ENCODE data around the gene ADGRV1.
"Not testable (repeated sequence)": the region's sequence is repeated elsewhere in the genome, so short reads cannot be mapped to it uniquely, and the experiment has no call there.

Gene ADGRV1

GRCh38 chr5:90613918-90614504 lies 55.4 kb downstream of the ADGRV1 start:
- H3K4me3 ChIP-seq (ENCODE audit: low read depth, low read length), result no peak overlapping the region
- TF ChIP-seq CTCF (IDR thresholded peaks at IDR 0.05; ENCODE audit: low read depth, low read length, missing control alignments), result no peak
- DNase-seq (ENCODE audit: low read depth), result no peak

- no peak for TF ChIP-seq CTCF (IDR thresholded peaks at IDR 0.05; ENCODE audit: low read depth, low read length, missing control alignments)
- no peak for DNase-seq (ENCODE audit: low read depth)
- no peak overlapping the region for H3K4me3 ChIP-seq (ENCODE audit: low read depth, low read length)
Measured at GRCh38 chr5:90615355-90615754, 56.8 kb downstream of the ADGRV1 start.

DNA sequence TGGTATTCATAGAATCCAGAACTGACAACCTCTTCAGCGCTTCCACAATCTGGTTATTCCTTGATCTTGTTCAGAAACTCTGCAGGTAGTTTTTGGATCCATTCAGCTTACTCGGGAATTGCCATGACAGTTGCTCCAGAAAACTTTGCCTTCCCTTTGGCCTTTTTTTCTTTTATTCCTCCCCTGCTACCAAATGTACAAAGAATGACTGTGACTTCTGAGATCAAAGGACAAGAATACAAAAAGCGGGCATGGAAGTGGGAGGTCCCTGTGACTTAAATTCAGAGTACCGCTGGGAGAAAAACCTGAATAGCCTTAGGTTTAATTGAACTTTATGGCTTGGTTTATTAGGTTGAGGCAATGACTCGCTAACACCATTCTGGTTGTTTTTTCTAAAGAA lies 59.5 kb downstream of the ADGRV1 start:
- no peak for TF ChIP-seq CTCF (IDR thresholded peaks at IDR 0.05; ENCODE audit: low read depth, low read length, missing control alignments)
- no peak for DNase-seq (ENCODE audit: low read depth)
- H3K4me3 ChIP-seq (ENCODE audit: low read depth, low read length), result no peak overlapping the region

DNA sequence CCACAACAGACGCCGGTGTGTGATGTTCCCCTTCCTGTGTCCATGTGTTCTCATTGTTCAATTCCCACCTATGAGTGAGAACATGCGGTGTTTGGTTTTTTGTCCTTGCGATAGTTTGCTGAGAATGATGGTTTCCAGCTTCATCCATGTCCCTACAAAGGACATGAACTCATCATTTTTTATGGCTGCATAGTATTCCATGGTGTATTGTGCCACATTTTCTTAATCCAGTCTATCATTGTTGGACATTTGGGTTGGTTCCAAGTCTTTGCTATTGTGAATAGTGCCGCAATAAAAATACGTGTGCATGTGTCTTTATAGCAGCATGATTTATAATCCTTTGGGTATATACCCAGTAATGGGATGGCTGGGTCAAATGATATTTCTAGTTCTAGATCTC lies 61.2 kb downstream of the ADGRV1 start:
- not testable (repeated sequence) for H3K4me3 ChIP-seq (ENCODE audit: low read depth, low read length); DNase-seq (ENCODE audit: low read depth)

GRCh38 chr5:90621848-90622247 lies 63.3 kb downstream of the ADGRV1 start:
- no peak for TF ChIP-seq CTCF (IDR thresholded peaks at IDR 0.05; ENCODE audit: low read depth, low read length, missing control alignments)
- H3K4me3 ChIP-seq (ENCODE audit: low read depth, low read length), result no peak overlapping the region
- no peak for DNase-seq (ENCODE audit: low read depth)

- no peak for DNase-seq (ENCODE audit: low read depth)
- no peak for TF ChIP-seq CTCF (IDR thresholded peaks at IDR 0.05; ENCODE audit: low read depth, low read length, missing control alignments)
- no peak overlapping the region for H3K4me3 ChIP-seq (ENCODE audit: low read depth, low read length)
Measured at GRCh38 chr5:90626493-90626892, 67.9 kb downstream of the ADGRV1 start.

DNA sequence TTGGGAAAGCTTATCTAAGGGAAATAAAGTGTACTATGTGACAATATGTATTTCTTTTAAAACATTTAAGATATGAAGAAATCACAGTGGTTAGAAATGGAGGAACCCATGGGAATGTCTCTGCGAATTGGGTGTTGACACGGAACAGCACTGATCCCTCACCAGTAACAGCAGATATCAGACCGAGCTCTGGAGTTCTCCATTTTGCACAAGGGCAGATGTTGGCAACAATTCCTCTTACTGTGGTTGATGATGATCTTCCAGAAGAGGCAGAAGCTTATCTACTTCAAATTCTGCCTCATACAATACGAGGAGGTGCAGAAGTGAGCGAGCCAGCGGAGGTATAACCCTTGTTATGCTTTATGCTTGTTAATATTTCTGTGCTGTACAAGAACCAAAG lies 69.9 kb downstream of the ADGRV1 start:
- no peak for DNase-seq (ENCODE audit: low read depth)
- TF ChIP-seq CTCF (IDR thresholded peaks at IDR 0.05; ENCODE audit: low read depth, low read length, missing control alignments), result no peak
- H3K4me3 ChIP-seq (ENCODE audit: low read depth, low read length), result no peak overlapping the region

Data from GM12864 (cell line).